ENCODE results near the gene SPARC.
A peak's percentile ranks its signal among the peaks of the same experiment; 100 is the strongest.
"Not testable (repeated sequence)": the region's sequence is repeated elsewhere in the genome, so short reads cannot be mapped to it uniquely, and the experiment has no call there.

The SPARC gene

DNA sequence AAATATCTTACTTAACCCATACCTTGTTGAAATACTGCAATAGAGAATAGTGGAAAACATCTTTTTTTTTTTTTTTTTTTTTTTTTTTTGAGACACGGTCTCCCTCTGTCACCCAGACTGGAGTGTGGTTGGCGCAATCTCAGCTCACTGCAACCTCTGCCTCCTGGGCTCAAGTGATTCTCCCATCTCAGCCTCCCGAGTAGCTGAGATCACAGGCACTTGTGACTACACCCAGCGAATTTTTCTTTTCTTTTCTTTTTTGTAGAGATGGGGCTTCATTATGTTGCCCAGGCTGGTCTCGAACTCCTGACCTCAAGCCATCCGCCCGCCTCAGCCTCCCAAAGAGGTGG, 6.6 kb downstream of the SPARC start:
- no CpG with 5 or more reads among the region's 7 CpGs for WGBS (ENCODE audit: extremely low coverage, insufficient coverage, insufficient read length)
- H3K23ac ChIP-seq (ENCODE audit: low read length); H2BK5ac ChIP-seq (ENCODE audit: low read depth, low read length, poor library complexity); H3K9ac ChIP-seq (ENCODE audit: low read length); H4K12ac ChIP-seq (ENCODE audit: low read depth, low read length); H3K27ac ChIP-seq (ENCODE audit: low read depth, low read length); H3K4me2 ChIP-seq (ENCODE audit: low read length); H3K9me3 ChIP-seq (ENCODE audit: insufficient read depth, low read depth, low read length); H3K27me3 ChIP-seq (ENCODE audit: insufficient read depth, low read length); DNase-seq; H2AK5ac ChIP-seq (ENCODE audit: low read length); H3K18ac ChIP-seq (ENCODE audit: low read length); H2BK12ac ChIP-seq (ENCODE audit: low read length); H2BK120ac ChIP-seq (ENCODE audit: insufficient read depth, low read length, poor library complexity); H3K14ac ChIP-seq (ENCODE audit: low read length); H4K91ac ChIP-seq (ENCODE audit: low read depth, low read length); H3K79me1 ChIP-seq (ENCODE audit: low read length); H3K4ac ChIP-seq (ENCODE audit: low read depth, low read length); H4K8ac ChIP-seq (ENCODE audit: low read depth, low read length); H3K4me3 ChIP-seq (ENCODE audit: low read depth, low read length); H3K79me2 ChIP-seq (ENCODE audit: control insufficient read depth, insufficient read depth, low read length, poor library complexity); H2AFZ ChIP-seq (ENCODE audit: insufficient read depth, low read length, poor library complexity): not testable (repeated sequence)
- H3K4me1 ChIP-seq (ENCODE audit: control insufficient read depth in 1 of 2, insufficient read depth in 2 of 2, low read length in 2 of 2), result peaks cover 23 to 50% of the 10 kb centered on the region in 2 experiments
- H3K36me3 ChIP-seq (ENCODE audit: control insufficient read depth in 1 of 2, insufficient read depth in 2 of 2, low read length in 2 of 2), result peaks cover 15 to 35% of the 10 kb centered on the region in 2 experiments

DNA sequence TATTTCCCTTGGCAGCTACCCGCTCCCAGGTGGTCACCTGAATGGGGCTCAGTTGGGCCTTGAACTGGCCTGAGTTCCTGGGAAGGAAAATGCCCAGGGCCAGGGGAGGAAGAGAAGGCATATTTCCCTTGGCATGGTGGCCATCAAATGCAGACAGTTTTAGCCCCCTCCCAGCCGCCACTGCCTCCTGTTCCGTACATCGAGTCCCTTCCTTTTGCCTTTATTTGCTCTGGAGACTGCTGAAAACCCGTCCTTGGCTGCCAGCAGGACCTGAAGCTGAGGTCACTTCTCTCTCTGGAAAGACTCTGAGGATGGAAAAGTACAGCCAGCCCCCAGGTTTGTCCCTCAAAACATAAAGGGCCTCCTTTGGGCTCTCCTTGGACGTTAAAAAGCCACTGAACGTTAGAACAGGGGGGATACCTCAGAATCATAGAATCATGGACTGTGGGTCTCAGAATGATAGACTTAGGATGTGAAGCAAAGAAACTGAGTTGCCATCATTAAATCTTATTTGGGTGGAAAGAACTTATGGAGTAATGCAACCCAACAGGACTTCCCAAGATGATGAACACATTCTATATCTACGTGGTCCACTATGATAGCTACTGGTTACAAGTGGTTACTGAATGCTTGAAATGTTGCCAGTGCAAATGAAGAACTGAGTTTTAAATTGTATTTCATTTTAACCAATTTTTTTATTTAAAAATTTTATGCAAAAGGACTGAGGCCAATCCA, 7.1 kb downstream of the SPARC start:
- WGBS (ENCODE audit: extremely low coverage, insufficient coverage, insufficient read length), result no CpG with 5 or more reads among the region's 8 CpGs
- Histone ChIP-seq H3K4ac (ENCODE audit: low read depth, low read length) (peak overlapping the region; percentile 43), H3K9ac (ENCODE audit: low read length) (no peak overlapping the region), H3K14ac (ENCODE audit: low read length) (no peak overlapping the region), H3K27me3 (ENCODE audit: insufficient read depth, low read length) (no peaks in the 10 kb centered on the region), H3K36me3 (ENCODE audit: control insufficient read depth in 1 of 2, insufficient read depth in 2 of 2, low read length in 2 of 2) (peaks cover 18 to 38% of the 10 kb centered on the region in 2 experiments), H3K18ac (ENCODE audit: low read length) (no peak overlapping the region), H2BK5ac (ENCODE audit: low read depth, low read length, poor library complexity) (no peak overlapping the region), H3K4me2 (ENCODE audit: low read length) (no peak overlapping the region), H2AFZ (ENCODE audit: insufficient read depth, low read length, poor library complexity) (peak overlapping the region; percentile 8), H3K4me1 (ENCODE audit: control insufficient read depth in 1 of 2, insufficient read depth in 2 of 2, low read length in 2 of 2) (peaks cover 24 to 50% of the 10 kb centered on the region in 2 experiments), H2BK120ac (ENCODE audit: insufficient read depth, low read length, poor library complexity) (no peak overlapping the region), H4K91ac (ENCODE audit: low read depth, low read length) (no peak overlapping the region), H3K23ac (ENCODE audit: low read length) (no peak overlapping the region), H3K27ac (ENCODE audit: low read depth, low read length) (no peak overlapping the region), H3K79me2 (ENCODE audit: control insufficient read depth, insufficient read depth, low read length, poor library complexity) (peaks cover 7% of the 10 kb centered on the region), H2AK5ac (ENCODE audit: low read length) (no peak overlapping the region), H2BK12ac (ENCODE audit: low read length) (no peak overlapping the region), H4K12ac (ENCODE audit: low read depth, low read length) (no peak overlapping the region), H4K8ac (ENCODE audit: low read depth, low read length) (no peak overlapping the region), H3K4me3 (ENCODE audit: low read depth, low read length) (no peak overlapping the region), H3K9me3 (ENCODE audit: insufficient read depth, low read depth, low read length) (no peaks in the 10 kb centered on the region), H3K79me1 (ENCODE audit: low read length) (peaks cover 4% of the 10 kb centered on the region)
- DNase-seq, result no peak

DNA sequence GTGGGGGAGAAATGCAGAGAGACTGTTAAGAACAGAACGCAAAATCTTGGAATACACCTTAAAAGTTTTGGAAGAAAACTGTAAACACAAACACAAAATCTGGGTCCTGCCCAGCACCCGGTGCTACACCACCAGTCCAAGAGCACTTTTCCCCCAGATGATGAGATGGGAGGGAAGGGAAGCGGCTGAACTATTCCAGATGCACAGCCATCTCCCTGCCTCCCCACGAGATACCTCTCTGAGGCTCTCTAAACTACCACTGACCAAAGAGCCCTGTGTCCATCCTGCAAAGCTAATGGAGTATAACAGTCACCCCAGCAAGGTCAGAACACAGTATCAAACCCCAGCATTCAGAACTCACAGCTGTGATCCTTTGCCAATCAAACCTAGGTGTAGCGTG, 8.0 kb downstream of the SPARC start:
- Histone ChIP-seq H3K9me3 (ENCODE audit: insufficient read depth, low read depth, low read length) (no peaks in the 10 kb centered on the region), H2BK12ac (ENCODE audit: low read length) (no peak overlapping the region), H4K8ac (ENCODE audit: low read depth, low read length) (no peak overlapping the region), H2AFZ (ENCODE audit: insufficient read depth, low read length, poor library complexity) (no peak overlapping the region), H3K14ac (ENCODE audit: low read length) (no peak overlapping the region), H3K36me3 (ENCODE audit: control insufficient read depth in 1 of 2, insufficient read depth in 2 of 2, low read length in 2 of 2) (peaks cover 27 to 46% of the 10 kb centered on the region in 2 experiments), H3K4me3 (ENCODE audit: low read depth, low read length) (no peak overlapping the region), H3K4me1 (ENCODE audit: control insufficient read depth in 1 of 2, insufficient read depth in 2 of 2, low read length in 2 of 2) (peaks cover 24 to 47% of the 10 kb centered on the region in 2 experiments), H4K12ac (ENCODE audit: low read depth, low read length) (no peak overlapping the region), H2BK5ac (ENCODE audit: low read depth, low read length, poor library complexity) (no peak overlapping the region), H3K9ac (ENCODE audit: low read length) (no peak overlapping the region), H3K27me3 (ENCODE audit: insufficient read depth, low read length) (no peaks in the 10 kb centered on the region), H4K91ac (ENCODE audit: low read depth, low read length) (no peak overlapping the region), H3K79me1 (ENCODE audit: low read length) (peaks cover 4% of the 10 kb centered on the region), H3K4ac (ENCODE audit: low read depth, low read length) (no peak overlapping the region), H3K23ac (ENCODE audit: low read length) (no peak overlapping the region), H3K4me2 (ENCODE audit: low read length) (peak overlapping the region; percentile 28), H3K18ac (ENCODE audit: low read length) (no peak overlapping the region), H3K79me2 (ENCODE audit: control insufficient read depth, insufficient read depth, low read length, poor library complexity) (peaks cover 7% of the 10 kb centered on the region), H3K27ac (ENCODE audit: low read depth, low read length) (no peak overlapping the region), H2BK120ac (ENCODE audit: insufficient read depth, low read length, poor library complexity) (no peak overlapping the region), H2AK5ac (ENCODE audit: low read length) (no peak overlapping the region)
- no CpG with 5 or more reads among the region's 5 CpGs for WGBS (ENCODE audit: extremely low coverage, insufficient coverage, insufficient read length)
- no peak for DNase-seq

DNA sequence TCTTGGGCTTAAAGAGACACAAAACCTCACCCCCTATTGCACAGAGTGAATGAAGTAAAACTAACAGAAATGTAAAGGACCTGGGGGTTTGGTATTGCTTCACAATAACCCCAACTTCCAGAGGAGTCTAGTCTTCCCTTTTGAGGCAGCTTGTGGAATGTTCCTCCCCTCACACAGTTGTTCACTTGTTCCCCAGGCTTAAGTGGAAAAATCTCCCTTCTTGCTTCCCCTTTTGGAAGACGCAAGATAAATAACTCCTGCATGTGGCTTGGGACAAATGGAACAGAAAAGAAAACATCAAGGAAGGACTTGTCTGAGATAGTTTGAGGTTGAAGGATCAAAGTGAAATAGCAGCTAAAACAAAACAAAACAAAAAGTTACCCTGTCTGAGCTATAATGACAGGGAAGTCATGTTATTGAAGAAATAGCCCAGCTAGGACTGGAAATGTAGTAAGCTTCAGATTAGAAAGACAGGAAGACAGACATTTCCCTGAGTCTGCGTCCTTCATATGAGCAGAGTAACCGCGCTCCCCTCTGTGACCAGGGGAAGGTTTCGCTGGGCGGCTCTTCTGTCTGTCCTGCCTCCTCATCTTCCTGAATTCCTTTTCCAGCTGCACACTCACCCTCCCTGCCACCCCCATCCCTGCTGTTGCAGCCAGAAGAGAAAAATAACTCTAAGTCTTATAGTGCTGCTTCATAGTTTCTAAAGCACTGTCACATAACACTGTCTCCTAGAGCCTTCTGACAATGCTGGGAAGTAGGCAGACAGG, 8.8 kb downstream of the SPARC start:
- H3K4me3 ChIP-seq (ENCODE audit: low read depth, low read length), result no peak overlapping the region
- H3K27ac ChIP-seq (ENCODE audit: low read depth, low read length), result no peak overlapping the region
- H3K9ac ChIP-seq (ENCODE audit: low read length), result no peak overlapping the region
- H3K9me3 ChIP-seq (ENCODE audit: insufficient read depth, low read depth, low read length), result no peaks in the 10 kb centered on the region
- no peak overlapping the region for H4K91ac ChIP-seq (ENCODE audit: low read depth, low read length)
- H3K79me1 ChIP-seq (ENCODE audit: low read length), result peaks cover 2% of the 10 kb centered on the region
- H3K27me3 ChIP-seq (ENCODE audit: insufficient read depth, low read length), result no peaks in the 10 kb centered on the region
- no peak overlapping the region for H2BK120ac ChIP-seq (ENCODE audit: insufficient read depth, low read length, poor library complexity)
- no peak overlapping the region for H2AFZ ChIP-seq (ENCODE audit: insufficient read depth, low read length, poor library complexity)
- no peak overlapping the region for H3K14ac ChIP-seq (ENCODE audit: low read length)
- no peak overlapping the region for H2AK5ac ChIP-seq (ENCODE audit: low read length)
- H3K18ac ChIP-seq (ENCODE audit: low read length), result no peak overlapping the region
- H4K12ac ChIP-seq (ENCODE audit: low read depth, low read length), result no peak overlapping the region
- peaks cover 27 to 47% of the 10 kb centered on the region in 2 experiments for H3K36me3 ChIP-seq (ENCODE audit: control insufficient read depth in 1 of 2, insufficient read depth in 2 of 2, low read length in 2 of 2)
- no peak overlapping the region for H3K4ac ChIP-seq (ENCODE audit: low read depth, low read length)
- no peaks in the 10 kb centered on the region for H3K79me2 ChIP-seq (ENCODE audit: control insufficient read depth, insufficient read depth, low read length, poor library complexity)
- no CpG with 5 or more reads among the region's 6 CpGs for WGBS (ENCODE audit: extremely low coverage, insufficient coverage, insufficient read length)
- H4K8ac ChIP-seq (ENCODE audit: low read depth, low read length), result no peak overlapping the region
- H3K4me1 ChIP-seq (ENCODE audit: control insufficient read depth in 1 of 2, insufficient read depth in 2 of 2, low read length in 2 of 2), result peaks cover 19 to 40% of the 10 kb centered on the region in 2 experiments
- H2BK12ac ChIP-seq (ENCODE audit: low read length), result no peak overlapping the region
- H2BK5ac ChIP-seq (ENCODE audit: low read depth, low read length, poor library complexity), result no peak overlapping the region
- no peak overlapping the region for H3K23ac ChIP-seq (ENCODE audit: low read length)
- no peak overlapping the region for H3K4me2 ChIP-seq (ENCODE audit: low read length)
- DNase-seq, result no peak

All from trophoblast cell (in vitro differentiated cells and primary cell).